GM18870 (cell line): Measurements from ENCODE around the gene SMIM24.
"Not testable (repeated sequence)": the region's sequence is repeated elsewhere in the genome, so short reads cannot be mapped to it uniquely, and the experiment has no call there.

Source experiments
- ATAC-seq: cut with Tn5 transposase; IDR thresholded peaks from one replicate; pipeline ENCODE4 v1.9.1; 2021; ENCODE audit warnings: moderate library complexity; ENCODE audit not compliant: unreplicated experiment

SMIM24 gene

GRCh38 chr19:3457528-3458228 lies 22.6 kb downstream of the SMIM24 start:
- ATAC-seq: no peak

- no peak for ATAC-seq
Observed at GRCh38 chr19:3456925-3457527, 23.3 kb downstream of the SMIM24 start.

GRCh38 chr19:3455960-3456601 lies 24.2 kb downstream of the SMIM24 start:
- ATAC-seq: no peak

- ATAC-seq: no peak
Observed at GRCh38 chr19:3455393-3455955, 24.9 kb downstream of the SMIM24 start.

GRCh38 chr19:3454656-3455392 lies 25.5 kb downstream of the SMIM24 start:
- no peak for ATAC-seq

GRCh38 chr19:3453840-3454239 lies 26.5 kb downstream of the SMIM24 start:
- ATAC-seq: no peak

GRCh38 chr19:3452942-3453214 lies 27.4 kb downstream of the SMIM24 start:
- not testable (repeated sequence) for ATAC-seq

- ATAC-seq: no peak
Observed at GRCh38 chr19:3452171-3452941, 28.0 kb downstream of the SMIM24 start.

- no peak for ATAC-seq
Observed at GRCh38 chr19:3451451-3451866, 28.9 kb downstream of the SMIM24 start.

- no peak for ATAC-seq
Observed at GRCh38 chr19:3450796-3451411, 29.4 kb downstream of the SMIM24 start.

- no peak for ATAC-seq
Observed at GRCh38 chr19:3448616-3449334, 31.6 kb downstream of the SMIM24 start.

GRCh38 chr19:3446657-3447056 lies 33.7 kb downstream of the SMIM24 start:
- ATAC-seq: not testable (repeated sequence)

GRCh38 chr19:3444695-3445234 lies 35.6 kb downstream of the SMIM24 start:
- ATAC-seq: no peak

- no peak for ATAC-seq
Observed at GRCh38 chr19:3443840-3444694, 36.3 kb downstream of the SMIM24 start.

GRCh38 chr19:3442487-3443071 lies 37.7 kb downstream of the SMIM24 start:
- no peak for ATAC-seq

GRCh38 chr19:3441986-3442329 lies 38.4 kb downstream of the SMIM24 start:
- ATAC-seq: no peak

- ATAC-seq: no peak
Observed at GRCh38 chr19:3441089-3441985, 39.0 kb downstream of the SMIM24 start.
